Fibroblast of upper back skin (primary cell): ENCODE measurements around the gene MEG3.

ENCODE experiments used
- DNase-seq: peaks from one replicate; pipeline ENCODE4 v3.0.0-alpha.2; 2013

Gene MEG3

GRCh38 chr14:100834082-100834793 lies 8.3 kb downstream of the MEG3 start:
- DNase-seq, result no peak

- no peak for DNase-seq
Observed at GRCh38 chr14:100834794-100835547, 9.1 kb downstream of the MEG3 start.

- DNase-seq, result no peak
Observed at GRCh38 chr14:100835548-100836310, 9.8 kb downstream of the MEG3 start.

GRCh38 chr14:100836311-100836805 lies 10.4 kb downstream of the MEG3 start:
- no peak for DNase-seq

- no peak for DNase-seq
Observed at GRCh38 chr14:100836941-100837804, 11.3 kb downstream of the MEG3 start.

GRCh38 chr14:100837805-100838350 lies 12.0 kb downstream of the MEG3 start:
- DNase-seq, result no peak

- no peak for DNase-seq
Observed at GRCh38 chr14:100838493-100839314, 12.8 kb downstream of the MEG3 start.

GRCh38 chr14:100839315-100839585 lies 13.3 kb downstream of the MEG3 start:
- DNase-seq, result no peak

GRCh38 chr14:100839681-100840111 lies 13.8 kb downstream of the MEG3 start:
- DNase-seq, result no peak

GRCh38 chr14:100840286-100841065 lies 14.6 kb downstream of the MEG3 start:
- no peak for DNase-seq

GRCh38 chr14:100841066-100841760 lies 15.3 kb downstream of the MEG3 start:
- DNase-seq, result no peak

- no peak for DNase-seq
Observed at GRCh38 chr14:100841761-100842403, 16.0 kb downstream of the MEG3 start.

GRCh38 chr14:100842799-100843198 lies 16.9 kb downstream of the MEG3 start:
- peak; percentile 91 for DNase-seq

- DNase-seq, result no peak
Observed at GRCh38 chr14:100844082-100844408, 18.1 kb downstream of the MEG3 start.

GRCh38 chr14:100844421-100844820 lies 18.5 kb downstream of the MEG3 start:
- no peak for DNase-seq

GRCh38 chr14:100844846-100845245 lies 18.9 kb downstream of the MEG3 start:
- DNase-seq, result no peak

GRCh38 chr14:100845341-100845740 lies 19.4 kb downstream of the MEG3 start:
- no peak for DNase-seq

- DNase-seq, result no peak
Observed at GRCh38 chr14:100846309-100846859, 20.5 kb downstream of the MEG3 start.

- no peak for DNase-seq
Observed at GRCh38 chr14:100849115-100849781, 23.3 kb downstream of the MEG3 start.
